Suprapubic skin (tissue), 4 donors: ENCODE data around the gene ARHGAP23.

ENCODE experiments used
- CTCF ChIP-seq, 2 donors: fragments of 200-600 bp in 1 of 2; fragments of 450-650 bp in 1 of 2; sonication (generic) in 1 of 2; IDR thresholded peaks; one replicate each; pipeline ENCODE4 v1.5.1; 2016 to 2019; ENCODE audit warnings: antibody characterized with exemption in 2 of 2, mild to moderate bottlenecking in 1 of 2, moderate library complexity in 1 of 2
- POLR2A ChIP-seq, 2 donors: fragments of 450-650 bp; IDR thresholded peaks; one replicate each; pipeline ENCODE4 v1.6.1; 2017; ENCODE audit warnings: antibody characterized with exemption in 2 of 2, mild to moderate bottlenecking in 2 of 2, moderate library complexity in 2 of 2
- POLR2AphosphoS5 ChIP-seq, 3 donors: sonication (generic); formaldehyde crosslinking; IDR thresholded peaks; one replicate each; pipeline ENCODE4 v1.6.1; 2017; ENCODE audit warnings: antibody characterized with exemption in 3 of 3

- TF ChIP-seq CTCF (IDR thresholded peaks at IDR 0.05), result no peak
- TF ChIP-seq POLR2A (IDR thresholded peaks at IDR 0.05), result no peak
- TF ChIP-seq POLR2AphosphoS5 (IDR thresholded peaks at IDR 0.05), result no peak
Observed at GRCh38 chr17:38541281-38541680, 113.0 kb downstream of the ARHGAP23 start.
